Keratinocyte (primary cell): ENCODE results near the gene SIX5. TPM values are rescaled to one million over a fixed set of nuclear protein-coding genes. Genes with fewer than 3 reads are reported as not detected.

Experiments used
- DNase-seq: peaks from one replicate; pipeline ENCODE4 v3.0.0-alpha.2; 2011; ENCODE audit warnings: low read depth, missing footprints, low spot score
- FAIRE-seq: peaks from 2 replicates; lab custom pipeline; 2011; peaks lifted over from hg19 to GRCh38; lab: Jason Lieb, UNC
- H2AFZ ChIP-seq: 2 replicates; pipeline ENCODE4 v1.6.0; 2012; ENCODE audit warnings: low read length, control low read depth, inconsistent platforms; ENCODE audit not compliant: control insufficient read depth
- H3K27ac ChIP-seq: 2 replicates; pipeline ENCODE4 v1.5.1; 2011; ENCODE audit warnings: low read length; ENCODE audit not compliant: control insufficient read depth, insufficient read depth
- H3K27me3 ChIP-seq: 3 replicates; pipeline ENCODE4 v1.6.0; 2011; ENCODE audit warnings: low read length; ENCODE audit not compliant: control insufficient read depth, insufficient read depth; ENCODE audit errors: extremely low read depth
- H3K36me3 ChIP-seq, 2 experiments: 2 replicates in 1 of 2; 3 replicates in 1 of 2; pipeline ENCODE4 v1.5.1; 2011; ENCODE audit warnings: low read length in 2 of 2, mild to moderate bottlenecking in 1 of 2; ENCODE audit not compliant: control insufficient read depth in 2 of 2, insufficient read depth in 2 of 2; ENCODE audit errors: extremely low read depth in 1 of 2
- H3K4me1 ChIP-seq: 3 replicates; pipeline ENCODE4 v1.5.1; 2011; ENCODE audit warnings: low read length; ENCODE audit not compliant: control insufficient read depth, insufficient read depth; ENCODE audit errors: extremely low read depth
- H3K4me2 ChIP-seq: 3 replicates; pipeline ENCODE4 v1.6.0; 2011; ENCODE audit warnings: low read depth, low read length; ENCODE audit not compliant: control insufficient read depth, insufficient read depth; ENCODE audit errors: extremely low read depth
- H3K4me3 ChIP-seq, 3 experiments: fragments of 200-600 bp in 1 of 3; sonication (generic) in 1 of 3; 2 replicates in 2 of 3; 3 replicates in 1 of 3; pipeline ENCODE4 v1.5.1; 2011 to 2016; ENCODE audit warnings: low read length in 3 of 3, mild to moderate bottlenecking in 3 of 3, control low read depth in 2 of 3, inconsistent platforms in 1 of 3, low read depth in 1 of 3, mixed read lengths in 1 of 3, mixed run types in 1 of 3, moderate library complexity in 1 of 3; ENCODE audit not compliant: control insufficient read depth in 2 of 3, insufficient read depth in 2 of 3; ENCODE audit errors: extremely low read depth in 1 of 3
- H3K79me2 ChIP-seq: 2 replicates; pipeline ENCODE4 v1.6.0; 2012; ENCODE audit warnings: low read length; ENCODE audit not compliant: control insufficient read depth, insufficient read depth
- H3K9ac ChIP-seq: 3 replicates; pipeline ENCODE4 v1.6.0; 2011; ENCODE audit warnings: low read length; ENCODE audit not compliant: control insufficient read depth, insufficient read depth; ENCODE audit errors: extremely low read depth
- H3K9me1 ChIP-seq: 3 replicates; pipeline ENCODE4 v1.6.0; 2011; ENCODE audit warnings: low read length; ENCODE audit not compliant: control insufficient read depth, insufficient read depth; ENCODE audit errors: extremely low read depth
- H3K9me3 ChIP-seq: 2 replicates; pipeline ENCODE4 v1.5.1; 2012; ENCODE audit warnings: low read depth, low read length; ENCODE audit not compliant: control insufficient read depth
- H4K20me1 ChIP-seq: 3 replicates; pipeline ENCODE4 v1.6.0; 2011; ENCODE audit warnings: low read length; ENCODE audit not compliant: control insufficient read depth, insufficient read depth; ENCODE audit errors: extremely low read depth
- EZH2 ChIP-seq: IDR thresholded peaks from one replicate; pipeline ENCODE4 v1.6.1; 2012; ENCODE audit warnings: inconsistent platforms, mild to moderate bottlenecking, low read length, moderate library complexity
- dilution Hi-C: fragments of 300-500 bp; cut with MboI; formaldehyde crosslinking; loops from one replicate; pipeline ENCODE4 v1.7.0; 2020; ENCODE audit warnings: low sequenced_read_pairs; ENCODE audit not compliant: extremely low pct_ligation_motif_present
- polyA plus RNA-seq, 5 experiments: library from polyadenylated mRNA; depleted of rRNA in 3 of 5; stranded (reverse) in 3 of 5; stranded (forward) in 1 of 5; unstranded in 1 of 5; fragments of >200 nt; gene quantifications; 1 replicate in 1 of 5; 2 replicates in 3 of 5; 3 replicates in 1 of 5; pipeline versions ENCODE4 v1.2.1 to v1.2.3, GENCODE V29; 2011 to 2012; ENCODE audit warnings: missing spikeins in 2 of 5, low read depth in 1 of 5, low replicate concordance in 1 of 5
- TF ChIP-seq, protein P1 (sequence below), 3 experiments: IDR thresholded peaks in 1 of 3; conservative IDR thresholded peaks in 1 of 3; optimal IDR thresholded peaks in 1 of 3; 2 replicates in 2 of 3; 3 replicates in 1 of 3; pipeline versions ENCODE3 to v1.5.1; 2011; ENCODE audit warnings: low read length in 3 of 3, mild to moderate bottlenecking in 3 of 3, moderate library complexity in 2 of 3, control low read depth in 1 of 3, inconsistent platforms in 1 of 3; ENCODE audit not compliant: insufficient read depth in 2 of 3; ENCODE audit errors: extremely low read depth in 1 of 3

Gene SIX5
- polyA plus RNA-seq, 1 donor (not counting 4 experiments of a cell fraction or from before 2014, with no cell fraction given): 1.3 TPM

DNA sequence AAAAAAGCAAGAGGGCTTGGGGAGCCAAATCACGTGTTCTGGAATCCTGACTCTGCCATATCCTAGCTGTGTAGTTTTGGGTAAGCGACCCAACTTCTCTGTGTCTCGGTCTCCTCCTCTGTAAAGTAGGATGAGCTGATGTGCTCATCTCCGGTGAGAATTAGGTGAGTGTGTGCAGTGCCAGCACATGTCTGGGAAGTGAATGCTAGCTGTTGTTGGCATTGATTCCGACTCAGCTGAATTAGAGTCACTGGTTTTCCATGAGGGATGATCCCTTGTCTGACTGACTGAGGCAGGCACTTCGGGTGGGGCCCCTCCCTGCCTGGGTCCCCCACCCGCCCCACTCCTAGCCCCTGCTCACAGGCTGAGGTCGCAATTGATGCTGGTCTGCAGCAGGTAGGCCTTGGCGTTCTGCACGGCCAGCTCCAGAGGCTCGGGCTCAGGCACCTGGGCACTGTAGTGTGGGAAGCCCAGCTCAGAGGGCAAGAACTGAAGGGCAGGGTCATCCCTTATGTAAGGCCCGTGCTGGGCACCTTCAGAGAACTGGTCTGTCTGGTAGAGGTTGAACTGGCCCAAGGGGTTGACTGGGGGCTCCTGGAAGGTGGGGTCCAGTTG, 45.2 kb upstream of the SIX5 start:
- H3K9ac ChIP-seq: no peak overlapping the region
- peak; percentile 87 for FAIRE-seq

DNA sequence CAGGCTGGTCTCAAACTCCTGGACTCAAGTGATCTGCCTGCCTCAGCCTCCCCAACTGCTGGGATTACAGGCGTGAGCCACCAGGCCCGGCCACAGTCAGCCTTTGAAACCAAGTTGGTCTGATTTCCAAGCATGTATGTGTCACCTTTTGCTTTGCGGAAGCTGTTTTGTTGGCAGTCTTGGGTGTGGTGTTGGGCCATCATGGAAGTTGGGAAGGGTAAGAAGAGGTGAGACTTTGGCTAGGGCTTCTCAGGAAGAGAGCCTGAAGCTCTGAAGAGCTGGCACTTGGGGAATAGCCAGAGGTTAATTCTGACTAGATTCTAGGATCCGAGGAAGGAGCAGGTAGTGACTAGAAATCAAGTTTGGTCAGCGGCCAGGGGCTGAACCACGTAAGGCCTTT, 43.2 kb upstream of the SIX5 start:
- DNase-seq (peak; percentile 33), FAIRE-seq (peak; percentile 69)
- Histone ChIP-seq H3K9ac (no peak overlapping the region), H2AFZ (no peak overlapping the region), H3K9me3 (no peaks in the 10 kb centered on the region), H3K4me2 (no peak overlapping the region), H3K36me3 (peaks cover 3 to 4% of the 10 kb centered on the region in 2 experiments), H4K20me1 (peaks cover 2% of the 10 kb centered on the region), H3K27ac (peak overlapping the region; percentile 39), H3K79me2 (no peaks in the 10 kb centered on the region), H3K9me1 (no peaks in the 10 kb centered on the region), H3K4me3 (no peak overlapping the region), H3K4me1 (peaks cover 29% of the 10 kb centered on the region), H3K27me3 (no peaks in the 10 kb centered on the region)
- dilution Hi-C loops: no loop called here
- TF ChIP-seq, protein P1, sequence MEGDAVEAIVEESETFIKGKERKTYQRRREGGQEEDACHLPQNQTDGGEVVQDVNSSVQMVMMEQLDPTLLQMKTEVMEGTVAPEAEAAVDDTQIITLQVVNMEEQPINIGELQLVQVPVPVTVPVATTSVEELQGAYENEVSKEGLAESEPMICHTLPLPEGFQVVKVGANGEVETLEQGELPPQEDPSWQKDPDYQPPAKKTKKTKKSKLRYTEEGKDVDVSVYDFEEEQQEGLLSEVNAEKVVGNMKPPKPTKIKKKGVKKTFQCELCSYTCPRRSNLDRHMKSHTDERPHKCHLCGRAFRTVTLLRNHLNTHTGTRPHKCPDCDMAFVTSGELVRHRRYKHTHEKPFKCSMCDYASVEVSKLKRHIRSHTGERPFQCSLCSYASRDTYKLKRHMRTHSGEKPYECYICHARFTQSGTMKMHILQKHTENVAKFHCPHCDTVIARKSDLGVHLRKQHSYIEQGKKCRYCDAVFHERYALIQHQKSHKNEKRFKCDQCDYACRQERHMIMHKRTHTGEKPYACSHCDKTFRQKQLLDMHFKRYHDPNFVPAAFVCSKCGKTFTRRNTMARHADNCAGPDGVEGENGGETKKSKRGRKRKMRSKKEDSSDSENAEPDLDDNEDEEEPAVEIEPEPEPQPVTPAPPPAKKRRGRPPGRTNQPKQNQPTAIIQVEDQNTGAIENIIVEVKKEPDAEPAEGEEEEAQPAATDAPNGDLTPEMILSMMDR (optimal IDR thresholded peaks at IDR 0.05 in 1 of 3, IDR thresholded peaks at IDR 0.05 in 1 of 3, conservative IDR thresholded peaks at IDR 0.05 in 1 of 3; ENCODE audit: extremely low read depth in 1 of 3, insufficient read depth in 2 of 3, low read length in 3 of 3): no peak
- no peak for TF ChIP-seq EZH2

More for the DNA sequence above, 45.2 kb upstream of the SIX5 start:
- Histone ChIP-seq H4K20me1 (peaks cover 2% of the 10 kb centered on the region), H3K9me1 (no peaks in the 10 kb centered on the region), H2AFZ (no peak overlapping the region), H3K4me1 (peaks cover 34% of the 10 kb centered on the region), H3K27ac (no peak overlapping the region), H3K27me3 (no peaks in the 10 kb centered on the region), H3K36me3 (peaks cover 4 to 7% of the 10 kb centered on the region in 2 experiments), H3K4me2 (no peak overlapping the region), H3K9me3 (no peaks in the 10 kb centered on the region), H3K79me2 (no peaks in the 10 kb centered on the region), H3K4me3 (no peak overlapping the region)
- peak; percentile 25 for DNase-seq
- dilution Hi-C loops: no loop called here
- TF ChIP-seq, protein P1 (optimal IDR thresholded peaks at IDR 0.05 in 1 of 3, IDR thresholded peaks at IDR 0.05 in 1 of 3, conservative IDR thresholded peaks at IDR 0.05 in 1 of 3; ENCODE audit: extremely low read depth in 1 of 3, insufficient read depth in 2 of 3, low read length in 3 of 3): no peak
- TF ChIP-seq EZH2: no peak
